PC-9 (cell line): ENCODE data around the gene MAGEB3. TPM values are rescaled to one million over a fixed set of nuclear protein-coding genes. Genes with fewer than 3 reads are reported as not detected.
"Not testable (repeated sequence)": the region's sequence is repeated elsewhere in the genome, so short reads cannot be mapped to it uniquely, and the experiment has no call there.

ENCODE experiments used
- Bru-seq: library from RNA; stranded (reverse); fragments of 400-500 nt; gene quantifications from one replicate; lab custom pipeline; 2021; lab: Mats Ljungman, UMichigan
- BruChase-seq, 2 experiments: library from RNA; stranded (reverse); fragments of 400-500 nt; gene quantifications; one replicate each; lab custom pipeline; 2021; lab: Mats Ljungman, UMichigan
- BruUV-seq: library from RNA; stranded (reverse); fragments of 400-500 nt; replicated peaks from 2 replicates; lab custom pipeline; 2021; lab: Mats Ljungman, UMichigan
- CTCF ChIA-PET: fragments of 300-600 bp; sonication (Branson Sonifier 250); formaldehyde crosslinking; loops from one replicate; lab custom pipeline; 2022; ENCODE audit warnings: antibody characterized with exemption; lab: Charles Lee
- POLR2A ChIA-PET: fragments of 300-600 bp; sonication (Branson Sonifier 250); formaldehyde crosslinking; loops from one replicate; lab custom pipeline; 2022; ENCODE audit warnings: antibody characterized with exemption; ENCODE audit not compliant: unreplicated experiment; lab: Charles Lee
- DNase-seq, 2 experiments: peaks; one replicate each; pipeline versions ENCODE4 v3.0.0 to v3.0.0-alpha.2; 2015 to 2022; ENCODE audit warnings: mixed read lengths in 1 of 2
- H2AFZ ChIP-seq: fragments of 200-600 bp; sonication (generic); 2 replicates; pipeline ENCODE4 v1.8.1; 2017; ENCODE audit warnings: antibody characterized with exemption
- H3F3A ChIP-seq: fragments of 200-600 bp; sonication (generic); 2 replicates; pipeline ENCODE4 v1.8.1; 2017; ENCODE audit warnings: antibody characterized with exemption, mild to moderate bottlenecking, low read depth; ENCODE audit not compliant: insufficient read depth
- H3K27ac ChIP-seq: fragments of 200-600 bp; sonication (generic); 2 replicates; pipeline ENCODE4 v1.6.1; 2016; ENCODE audit warnings: mixed run types
- H3K27me3 ChIP-seq: fragments of 200-600 bp; sonication (generic); 2 replicates; pipeline ENCODE4 v1.6.1; 2016; ENCODE audit warnings: low read depth, mixed run types; ENCODE audit not compliant: insufficient read depth
- H3K36me3 ChIP-seq: fragments of 200-600 bp; sonication (generic); 2 replicates; pipeline ENCODE4 v1.6.1; 2016; ENCODE audit warnings: low read depth, mixed run types
- H3K4me1 ChIP-seq: fragments of 200-600 bp; sonication (generic); replicated peaks from 2 replicates; pipeline ENCODE4 v1.6.1; 2016; ENCODE audit warnings: mixed run types; ENCODE audit not compliant: insufficient read depth
- H3K4me2 ChIP-seq: fragments of 200-600 bp; sonication (generic); 2 replicates; pipeline ENCODE4 v1.6.1; 2017; ENCODE audit warnings: mixed run types
- H3K4me3 ChIP-seq: fragments of 200-600 bp; sonication (generic); 2 replicates; pipeline ENCODE4 v1.6.1; 2016; ENCODE audit warnings: mixed run types
- H3K79me2 ChIP-seq: fragments of 200-600 bp; sonication (generic); 2 replicates; pipeline ENCODE4 v1.6.1; 2017; ENCODE audit warnings: low read depth, mixed run types
- H3K9me2 ChIP-seq: fragments of 200-600 bp; sonication (generic); 2 replicates; pipeline ENCODE4 v1.8.1; 2017; ENCODE audit warnings: mild to moderate bottlenecking; ENCODE audit not compliant: insufficient read depth
- H3K9me3 ChIP-seq: fragments of 200-600 bp; sonication (generic); 2 replicates; pipeline ENCODE4 v1.8.1; 2016; ENCODE audit warnings: low read depth; ENCODE audit not compliant: insufficient read depth
- H4K20me1 ChIP-seq: fragments of 200-600 bp; sonication (generic); 2 replicates; pipeline ENCODE4 v1.8.1; 2017; ENCODE audit not compliant: insufficient read depth
- CTCF ChIP-seq: fragments of 200-600 bp; sonication (generic); conservative IDR thresholded peaks from 2 replicates; pipeline ENCODE4 v1.6.1; 2017; ENCODE audit warnings: mixed run types, antibody characterized with exemption, mild to moderate bottlenecking, moderate library complexity
- EZH2 ChIP-seq: fragments of 200-600 bp; sonication (generic); IDR thresholded peaks from 2 replicates; pipeline ENCODE4 v1.8.0; 2017; ENCODE audit warnings: antibody characterized with exemption, low read depth
- intact Hi-C: fragments of 100-400 bp; cut with micrococcal nuclease; formaldehyde crosslinking; loops from one replicate; pipeline ENCODE4 v1.10.0; 2022; ENCODE audit not compliant: unreplicated experiment
- long read RNA-seq: library from polyadenylated mRNA; stranded (forward); transcript quantifications from one replicate; pipeline ENCODE4 v2.0.0, GENCODE V29; 2022
- total RNA-seq: library from RNA; stranded (reverse); gene quantifications from 2 replicates; pipeline ENCODE4 v1.2.3, GENCODE V29; 2021

Gene MAGEB3
- total RNA-seq = not detected in 2 replicates
- not detected for Bru-seq, nascent RNA
- not detected for BruChase-seq, experiment 1, labeled RNA remaining after a 2-hour chase
- BruChase-seq, experiment 2, labeled RNA remaining after a 6-hour chase = not detected
- long read RNA-seq = 0 reads

GRCh38 chrX:30230395-30230794 is at the start of gene MAGEB3:
MAGEB3 (plus strand) TSS chrX:30230657; CDS start chrX:30235925, 5,268 bp downstream.
- intact Hi-C loops = no loop called here
- H3K9me2 ChIP-seq = no peaks in the 10 kb centered on the region
- ChIA-PET CTCF (no interaction called here), POLR2A (no interaction called here)
- no peak for DNase-seq
- H3K4me3 ChIP-seq = no peak within 1 kb of the TSS
- no peak within 1 kb of the TSS for H3K4me2 ChIP-seq
- H3F3A ChIP-seq = no peaks in the 10 kb centered on the region
- H2AFZ ChIP-seq = no peak within 1 kb of the TSS
- no peaks in the 10 kb centered on the region for H4K20me1 ChIP-seq
- H3K9me3 ChIP-seq = no peaks in the 10 kb centered on the region
- H3K79me2 ChIP-seq = no peaks in the 10 kb centered on the region
- H3K27ac ChIP-seq = no peak within 1 kb of the TSS
- TF ChIP-seq CTCF = no peak
- TF ChIP-seq EZH2 = no peak
- no peaks in the 10 kb centered on the region for H3K36me3 ChIP-seq
- no peaks in the 10 kb centered on the region for H3K4me1 ChIP-seq
- H3K27me3 ChIP-seq = no peaks in the 10 kb centered on the region
- no TSS peak for BruUV-seq

- Histone ChIP-seq H3K4me1 (no peaks in the 10 kb centered on the region), H3K27me3 (no peaks in the 10 kb centered on the region), H3K36me3 (no peaks in the 10 kb centered on the region), H4K20me1 (no peaks in the 10 kb centered on the region), H3K27ac (no peak overlapping the region), H3K4me2 (no peak overlapping the region), H3K9me3 (no peaks in the 10 kb centered on the region), H2AFZ (no peak overlapping the region), H3F3A (no peaks in the 10 kb centered on the region), H3K4me3 (no peak overlapping the region), H3K9me2 (no peaks in the 10 kb centered on the region), H3K79me2 (no peaks in the 10 kb centered on the region)
- TF ChIP-seq EZH2 = no peak
- TF ChIP-seq CTCF = no peak
- ChIA-PET CTCF (no interaction called here), POLR2A (no interaction called here)
- no TSS peak for BruUV-seq
- no peak for DNase-seq
- intact Hi-C loops = no loop called here
Observed at GRCh38 chrX:30181353-30181752, 49.1 kb upstream of the MAGEB3 start.

- BruUV-seq = no TSS peak
- intact Hi-C loops = no loop called here
- ChIA-PET POLR2A (no interaction called here), CTCF (no interaction called here)
- Histone ChIP-seq H3K4me1 (no peaks in the 10 kb centered on the region), H3K27me3 (no peaks in the 10 kb centered on the region), H3K27ac (no peak overlapping the region), H2AFZ (no peak overlapping the region), H3K36me3 (no peaks in the 10 kb centered on the region), H3F3A (no peaks in the 10 kb centered on the region), H3K9me3 (no peaks in the 10 kb centered on the region), H3K9me2 (no peaks in the 10 kb centered on the region), H3K4me2 (no peak overlapping the region), H3K79me2 (no peaks in the 10 kb centered on the region), H4K20me1 (no peaks in the 10 kb centered on the region), H3K4me3 (no peak overlapping the region)
- no peak for DNase-seq
- no peak for TF ChIP-seq EZH2
Observed at GRCh38 chrX:30183554-30183953, 46.9 kb upstream of the MAGEB3 start.

GRCh38 chrX:30190426-30190825 is 40.0 kb upstream of the MAGEB3 start:
- ChIA-PET CTCF (no interaction called here), POLR2A (no interaction called here)
- DNase-seq = no peak
- Histone ChIP-seq H3K27ac (no peak overlapping the region), H3K4me3 (no peak overlapping the region), H3K36me3 (no peaks in the 10 kb centered on the region), H3K9me3 (no peaks in the 10 kb centered on the region), H2AFZ (no peak overlapping the region), H3K27me3 (no peaks in the 10 kb centered on the region), H3K9me2 (no peaks in the 10 kb centered on the region), H3K4me2 (no peak overlapping the region), H3K79me2 (no peaks in the 10 kb centered on the region), H4K20me1 (no peaks in the 10 kb centered on the region), H3K4me1 (no peaks in the 10 kb centered on the region), H3F3A (no peaks in the 10 kb centered on the region)
- intact Hi-C loops = no loop called here
- TF ChIP-seq EZH2 (no peak), CTCF (no peak)
- BruUV-seq = no TSS peak

GRCh38 chrX:30193910-30194309 is 36.5 kb upstream of the MAGEB3 start:
- intact Hi-C loops, H2AFZ ChIP-seq, DNase-seq, H3K4me3 ChIP-seq, H3K9me2 ChIP-seq, H4K20me1 ChIP-seq, H3K27ac ChIP-seq, BruUV-seq, POLR2A ChIA-PET, H3K27me3 ChIP-seq, H3K9me3 ChIP-seq, H3K79me2 ChIP-seq, H3F3A ChIP-seq, CTCF ChIA-PET, H3K4me1 ChIP-seq, H3K36me3 ChIP-seq, H3K4me2 ChIP-seq: not testable (repeated sequence)
